ENCODE data around the gene GLRX2.

GLRX2 gene

DNA sequence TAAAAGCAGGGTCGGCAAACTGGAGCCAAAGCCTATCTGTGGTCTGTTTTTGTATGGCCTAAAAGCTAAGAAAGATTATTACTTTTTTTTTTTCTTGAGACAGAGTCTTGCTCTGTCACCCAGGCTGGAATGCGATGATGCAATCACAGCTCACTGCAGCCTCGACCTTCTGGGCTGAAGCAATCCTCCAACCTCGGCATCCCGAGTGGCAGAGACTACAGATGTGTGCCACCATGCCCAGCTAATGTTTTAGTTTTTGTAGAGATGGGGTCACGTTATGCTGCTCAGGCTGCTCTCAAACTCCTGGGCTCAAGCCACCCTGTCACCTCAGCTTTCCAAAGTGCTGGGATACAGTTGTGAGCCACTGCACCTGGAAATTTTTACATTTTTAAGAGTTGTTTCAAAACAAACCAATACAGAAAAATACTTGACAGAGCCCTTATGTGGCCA is 6.5 kb upstream of the GLRX2 start:
- no peak for DNase-seq

- no peak for DNase-seq
Observed at GRCh38 chr1:193110864-193111263, 5.7 kb upstream of the GLRX2 start.

- no peak for DNase-seq
Observed at GRCh38 chr1:193110246-193110645, 5.0 kb upstream of the GLRX2 start.

- no peak for DNase-seq
Observed at GRCh38 chr1:193109619-193110018, 4.4 kb upstream of the GLRX2 start.

DNA sequence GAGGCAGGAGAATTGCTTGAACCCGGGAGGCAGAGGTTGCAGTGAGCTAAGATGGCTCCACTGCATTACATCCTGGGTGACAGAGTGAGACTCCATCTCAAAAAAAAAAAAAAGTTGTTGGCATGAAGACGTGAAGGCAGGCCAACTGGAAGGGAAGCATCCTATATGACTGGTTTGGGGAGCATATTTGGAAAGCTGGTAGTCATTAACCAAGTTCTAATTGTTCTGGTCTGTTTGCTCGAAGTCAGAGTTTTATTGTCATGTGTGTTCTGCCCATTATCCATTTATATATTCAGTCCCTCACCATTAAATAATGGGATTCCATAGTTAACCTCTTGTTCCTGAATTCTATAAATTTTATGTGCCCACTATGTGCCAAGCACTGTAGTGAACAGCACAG is 3.3 kb upstream of the GLRX2 start:
- DNase-seq = no peak

- no peak for DNase-seq
Observed at GRCh38 chr1:193105821-193106177, 585 bp upstream of the GLRX2 start.

GRCh38 chr1:193104502-193104906 is 710 bp downstream of the GLRX2 start:
- no peak for DNase-seq

DNA sequence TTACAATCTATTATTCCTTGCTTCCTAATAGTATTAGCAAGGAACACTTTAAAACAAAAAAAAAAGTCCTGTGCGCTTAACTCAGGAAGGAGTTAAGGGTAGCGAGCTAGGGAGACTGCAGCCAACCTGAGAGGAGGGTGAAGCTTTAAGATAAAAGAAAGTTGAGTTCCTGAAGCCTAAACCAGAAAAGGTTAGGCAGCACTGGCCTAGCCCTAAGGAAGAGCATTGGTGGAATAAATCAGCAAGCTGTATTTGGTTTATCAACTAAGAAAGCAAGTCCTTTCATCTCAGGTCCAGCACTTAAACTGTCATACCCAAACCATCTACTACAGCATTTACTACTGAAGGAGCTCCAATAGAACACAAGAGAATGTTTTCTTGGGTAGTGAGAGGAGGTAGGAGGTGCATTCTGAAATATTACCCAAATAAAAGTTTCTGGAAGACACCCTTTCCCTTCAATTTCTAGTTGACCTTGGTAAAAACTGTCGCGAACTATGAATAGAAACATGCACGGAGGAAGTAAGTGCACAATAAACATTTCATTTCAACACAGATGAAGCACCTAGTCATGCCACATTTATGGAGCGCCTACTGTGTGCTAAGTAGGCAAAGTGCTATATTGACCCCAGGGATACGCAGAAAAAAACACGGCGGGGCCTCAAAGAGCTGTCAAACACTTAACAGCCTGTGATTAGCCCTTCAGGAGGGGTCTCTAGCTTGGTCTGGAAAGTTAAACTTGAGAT is 1.3 kb downstream of the GLRX2 start:
- no peak for DNase-seq

DNA sequence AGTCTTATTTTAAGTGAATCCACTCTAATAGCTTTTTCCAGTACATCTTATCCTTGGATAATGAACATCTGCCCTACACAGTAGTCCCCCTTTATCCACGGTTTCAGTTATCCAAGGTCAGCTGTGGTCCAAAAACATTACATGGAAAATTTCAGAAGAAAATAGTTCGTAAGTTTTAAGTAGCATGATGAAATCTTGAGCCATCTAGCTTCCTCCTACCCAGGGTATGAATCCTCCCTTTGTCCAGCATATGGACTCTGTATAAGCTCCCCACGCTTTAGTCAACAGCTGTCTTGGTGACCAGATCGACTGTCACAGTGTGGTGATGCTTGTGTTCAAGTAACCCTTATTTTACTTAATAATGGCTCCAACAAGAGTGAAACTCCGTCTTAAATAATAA is 2.6 kb downstream of the GLRX2 start:
- DNase-seq = no peak

GRCh38 chr1:193094112-193094511 is 11.1 kb downstream of the GLRX2 start:
- no peak for DNase-seq

GRCh38 chr1:193090865-193091264 is 14.3 kb downstream of the GLRX2 start:
- no peak for DNase-seq

DNA sequence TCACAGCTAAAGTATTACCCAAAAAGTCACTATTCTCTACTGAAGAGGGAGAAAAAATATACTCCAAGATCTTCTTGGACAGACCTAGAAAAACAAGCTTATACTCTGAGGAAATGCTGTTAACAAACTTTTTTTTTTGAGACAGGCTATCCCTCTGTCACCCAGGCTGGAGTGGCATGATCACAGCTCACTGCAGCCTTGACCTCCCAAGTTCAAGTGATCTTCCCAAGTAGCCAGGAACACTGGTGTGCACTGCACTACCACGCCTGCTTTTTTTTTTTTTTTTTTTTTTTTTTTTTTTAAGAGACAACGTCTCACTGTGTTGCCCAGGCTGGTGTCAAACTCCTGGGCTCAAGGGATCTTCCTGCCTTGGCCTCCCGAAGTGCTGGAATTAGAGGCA is 17.3 kb downstream of the GLRX2 start:
- DNase-seq = no peak

DNA sequence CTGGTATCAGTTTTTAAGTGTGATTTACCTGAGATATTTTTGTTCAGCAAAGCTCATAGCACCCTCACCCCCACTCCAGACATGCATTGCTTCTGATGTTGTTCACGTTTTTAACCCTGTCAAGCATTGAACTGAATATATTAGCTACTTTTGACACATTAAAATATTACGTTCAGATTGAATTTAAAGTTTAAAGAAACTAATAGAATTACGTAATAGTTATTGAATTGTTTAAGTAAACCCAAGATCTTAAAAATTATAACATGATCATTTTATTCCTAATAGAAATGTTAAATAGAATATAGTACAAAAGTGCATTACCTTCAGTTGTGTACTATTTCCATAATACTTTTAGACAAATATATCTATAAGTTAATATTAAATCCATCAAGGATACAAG is 18.9 kb downstream of the GLRX2 start:
- no peak for DNase-seq

GRCh38 chr1:193085263-193085662 is 20.0 kb downstream of the GLRX2 start:
- no peak for DNase-seq

GRCh38 chr1:193083365-193084088 is 21.7 kb downstream of the GLRX2 start:
- DNase-seq = no peak

DNA sequence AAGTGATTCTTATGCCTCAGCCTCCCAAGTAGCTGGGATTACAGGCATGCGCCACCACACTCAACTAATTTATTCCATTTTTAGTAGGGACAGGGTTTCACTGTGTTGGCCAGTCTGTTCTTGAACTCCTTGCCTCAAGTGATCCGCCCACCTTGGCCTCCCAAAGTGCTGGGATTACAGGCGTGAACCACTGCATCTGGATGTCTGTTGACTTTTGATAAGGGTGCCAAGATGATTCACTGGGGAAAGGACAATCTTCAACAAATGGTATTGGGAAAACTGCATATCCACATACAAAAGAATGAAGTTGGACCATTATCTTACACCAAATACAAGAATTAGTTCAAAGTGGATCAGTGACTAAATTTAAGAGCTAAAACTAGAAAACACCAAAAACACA is 26.0 kb downstream of the GLRX2 start:
- no peak for DNase-seq

- DNase-seq = no peak
Observed at GRCh38 chr1:193077991-193078390, 27.2 kb downstream of the GLRX2 start.

- DNase-seq = no peak
Observed at GRCh38 chr1:193070942-193071341, 34.3 kb downstream of the GLRX2 start.

DNA sequence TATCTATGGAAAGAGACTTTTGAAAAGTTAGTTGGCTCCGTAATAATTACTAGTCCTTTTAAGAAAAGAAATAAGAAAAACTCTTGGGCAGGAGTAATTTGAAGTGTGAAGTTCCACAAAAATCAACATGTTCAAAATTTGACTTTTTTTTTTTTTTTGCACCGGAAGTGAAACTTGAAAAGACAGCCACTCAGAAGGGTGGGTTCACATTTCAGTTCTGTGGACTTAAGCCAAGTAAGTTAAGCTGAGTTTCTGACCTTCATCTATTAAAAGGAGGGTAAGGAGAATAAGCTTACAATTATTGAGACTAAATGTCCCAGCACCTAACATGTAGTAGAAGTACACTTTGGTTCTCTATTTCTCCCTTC is 34.8 kb downstream of the GLRX2 start:
- DNase-seq = no peak

DNA sequence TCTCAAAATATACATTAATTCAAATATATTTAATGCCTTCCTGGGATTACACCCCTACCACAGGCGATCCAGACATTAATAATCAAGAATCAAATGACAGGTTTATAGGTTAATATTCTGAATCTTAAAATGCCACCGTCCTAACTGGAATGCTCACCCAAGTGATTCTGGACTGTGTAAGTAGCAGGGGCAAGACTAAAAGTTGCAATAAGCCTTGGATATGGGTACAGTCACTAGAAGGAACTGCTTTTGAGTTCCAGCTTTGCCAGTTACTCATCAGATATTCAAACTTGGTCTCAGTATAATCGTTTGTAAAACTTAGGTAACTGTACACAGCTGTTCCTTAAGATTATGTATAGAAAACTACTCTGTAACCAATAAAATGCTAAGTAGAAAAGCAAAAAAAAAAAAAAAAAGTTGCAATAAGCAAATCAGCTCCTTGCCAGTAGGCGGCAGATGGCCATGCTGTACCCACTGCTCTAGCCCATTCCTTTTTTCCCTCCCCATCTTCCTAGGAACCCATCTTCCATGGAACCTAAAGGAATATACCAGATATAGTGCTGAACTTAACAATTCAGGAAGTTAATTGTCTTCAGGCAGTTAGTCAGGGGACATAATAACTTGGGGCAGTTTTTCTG is 35.3 kb downstream of the GLRX2 start:
- no peak for DNase-seq

GRCh38 chr1:193068013-193068412 is 37.2 kb downstream of the GLRX2 start:
- no peak for DNase-seq

DNA sequence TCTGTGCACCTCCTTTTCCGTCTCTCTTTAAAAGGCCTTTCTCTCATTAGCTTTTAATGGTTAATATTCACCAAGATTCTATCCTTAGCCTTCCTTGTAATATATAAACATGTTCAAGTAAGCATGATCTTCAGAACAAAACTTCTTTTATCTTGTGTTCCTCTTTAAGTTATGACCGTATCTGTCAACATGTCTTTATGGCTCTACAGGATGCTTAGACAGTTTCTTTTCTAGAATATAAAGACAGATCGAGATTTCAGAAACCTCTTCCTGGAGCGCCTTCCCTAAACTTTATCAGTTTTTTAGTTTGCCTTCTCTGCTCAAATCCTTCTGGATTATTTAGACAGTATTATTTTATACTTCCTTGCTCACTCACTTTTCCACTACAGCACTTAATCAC is 38.6 kb downstream of the GLRX2 start:
- no peak for DNase-seq

DNA sequence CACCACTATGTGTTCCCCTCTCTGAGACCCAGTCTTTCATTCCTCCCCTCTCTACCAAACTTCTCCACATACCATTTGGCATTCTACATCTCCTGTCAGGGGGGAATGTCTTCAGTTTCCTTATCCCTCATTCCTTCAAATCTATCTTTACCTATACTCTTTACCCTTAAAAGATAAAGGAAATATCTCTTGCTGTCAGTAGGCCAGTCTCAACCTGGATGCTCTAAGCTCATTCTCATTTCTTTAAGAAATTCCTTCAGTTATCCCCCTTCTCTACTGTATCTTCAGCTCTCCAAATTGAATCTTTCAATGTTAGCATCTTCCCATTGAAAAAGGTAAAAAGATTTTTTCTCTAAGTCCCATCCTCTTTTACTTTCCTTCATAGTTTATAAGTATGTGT is 39.3 kb downstream of the GLRX2 start:
- DNase-seq = no peak

All from activated CD4-positive, alpha-beta T cell treated with anti-CD3 and anti-CD28 coated beads, Interleukin-2, amount 50 U/mL, for 4 hours (primary cell).